Measurements from ENCODE around the gene ALG1. TPM values are rescaled to one million over a fixed set of nuclear protein-coding genes. Genes with fewer than 3 reads are reported as not detected.

Gene ALG1
- polyA plus RNA-seq, 1 of the 3 experiments (the other 2 are of a cell fraction), result 27.0 TPM

GRCh38 chr16:5035909-5036227 is 35.8 kb upstream of the ALG1 start:
- ChIA-PET CTCF (interaction anchor here (0.9 to 1.6 kb wide), 2 partner anchors 21 to 34 kb away, joined by 3 read pairs; no protein-coding TSS in a partner anchor), POLR2A (no interaction called here)
- no peak for TF ChIP-seq CHD2 (IDR thresholded peaks at IDR 0.05; ENCODE audit: low read length, partially characterized antibody)
- no peak for TF ChIP-seq FOXM1 (IDR thresholded peaks at IDR 0.05; ENCODE audit: low read depth)
- TF ChIP-seq EZH2phosphoT487 (IDR thresholded peaks at IDR 0.05; ENCODE audit: borderline replicate concordance, low read depth), result no peak
- TF ChIP-seq CTCF (IDR thresholded peaks at IDR 0.05), result no peak
- TF ChIP-seq FOXJ3 (CRISPR knock-in tag; IDR thresholded peaks at IDR 0.05), result no peak
- TF ChIP-seq REST (IDR thresholded peaks at IDR 0.05; ENCODE audit: low read depth, low read length), result no peak
- TF ChIP-seq USF1 (IDR thresholded peaks at IDR 0.05; ENCODE audit: borderline replicate concordance, low read depth), result no peak
- TF ChIP-seq SIN3A (IDR thresholded peaks at IDR 0.05; ENCODE audit: borderline replicate concordance, low read depth, low read length), result no peak
- no peak for TF ChIP-seq JUND (IDR thresholded peaks at IDR 0.05)
- TF ChIP-seq EP300 (IDR thresholded peaks at IDR 0.05; ENCODE audit: borderline replicate concordance in 1 of 2, low read depth in 1 of 2, low read length in 1 of 2), result no peak
- no peak for TF ChIP-seq MAX (IDR thresholded peaks at IDR 0.05; ENCODE audit: low read depth)
- no peak for TF ChIP-seq RCOR1 (IDR thresholded peaks at IDR 0.05; ENCODE audit: low read length)
- no peak for TF ChIP-seq TEAD4 (IDR thresholded peaks at IDR 0.05; ENCODE audit: borderline replicate concordance, insufficient read depth)
- no peak overlapping the region for H3K4me3 ChIP-seq (ENCODE audit: low read depth in 2 of 2, low read length in 1 of 2)
- no peak overlapping the region for H2AFZ ChIP-seq (ENCODE audit: low read depth)
- 23% methylated on average over 1 of the region's 1 CpG for WGBS (ENCODE audit: low lambda C conversion rate)
- no peaks in the 10 kb centered on the region for H3K36me3 ChIP-seq (replicated peaks in 1 of 2; ENCODE audit: control insufficient read depth in 1 of 2, insufficient read depth in 2 of 2, low read length in 1 of 2)
- H4K20me1 ChIP-seq (ENCODE audit: insufficient read depth), result no peaks in the 10 kb centered on the region
- DNase-seq, result no peak
- no peaks in the 10 kb centered on the region for H3F3A ChIP-seq (replicated peaks; ENCODE audit: insufficient read depth)
- H3K9ac ChIP-seq, result no peak overlapping the region
- no peak overlapping the region for H3K4me2 ChIP-seq
- H3K27ac ChIP-seq (ENCODE audit: low read depth in 2 of 2, low read length in 1 of 2), result no peak overlapping the region
- peaks cover 0 to 12% of the 10 kb centered on the region in 2 experiments; a peak in 2 of 4 replicates for H3K4me1 ChIP-seq (ENCODE audit: control insufficient read depth in 1 of 2, insufficient read depth in 2 of 2, low read depth in 1 of 2, low read length in 1 of 2)
- no peaks in the 10 kb centered on the region for H3K9me3 ChIP-seq
- H3K9me2 ChIP-seq, result no peaks in the 10 kb centered on the region
- H3K79me2 ChIP-seq (ENCODE audit: insufficient read depth), result no peaks in the 10 kb centered on the region
- H3K27me3 ChIP-seq (ENCODE audit: insufficient read depth), result peaks cover 6% of the 10 kb centered on the region; the same call in 1 of the 2 replicates
